Adrenal gland (tissue), 5 donors: ENCODE measurements around the gene CDK8.

Experiments
- POLR2A ChIP-seq, 2 donors: fragments of 450-650 bp; IDR thresholded peaks; one replicate each; pipeline ENCODE4 v1.6.1; 2017; ENCODE audit warnings: antibody characterized with exemption in 2 of 2, mild to moderate bottlenecking in 2 of 2, moderate library complexity in 1 of 2
- TF ChIP-seq, protein P1 (sequence below), 6 experiments: fragments of 450-650 bp in 4 of 6; fragments of 200-600 bp in 2 of 6; sonication (generic) in 1 of 6; IDR thresholded peaks; 1 replicate in 5 of 6; 2 replicates in 1 of 6; pipeline versions ENCODE4 v1.5.1 to v1.8.0; 2016 to 2021; ENCODE audit warnings: antibody characterized with exemption in 6 of 6, mild to moderate bottlenecking in 2 of 6, moderate library complexity in 1 of 6
- donor health status: DM: no; HTN: no; CAD: no.

DNA sequence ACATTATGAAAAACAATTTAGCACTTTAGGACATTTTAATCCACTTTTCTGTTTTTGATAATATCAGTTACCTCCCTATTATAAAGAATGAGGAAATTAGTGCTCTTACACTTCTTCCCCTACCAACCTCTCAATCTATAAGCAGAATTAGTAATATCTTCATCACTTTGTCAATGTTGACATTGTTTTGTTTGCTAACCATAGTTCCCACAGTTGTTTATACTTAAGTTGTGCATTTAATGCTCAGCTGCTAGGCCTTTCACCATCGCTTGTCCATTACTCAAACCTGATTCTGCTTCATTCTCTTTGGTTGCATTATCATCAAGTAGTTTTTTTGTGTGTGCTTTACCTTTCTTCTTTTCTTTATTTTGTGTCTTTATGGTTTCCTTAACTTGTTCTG is 132.1 kb downstream of the CDK8 start:
- TF ChIP-seq, protein P1, sequence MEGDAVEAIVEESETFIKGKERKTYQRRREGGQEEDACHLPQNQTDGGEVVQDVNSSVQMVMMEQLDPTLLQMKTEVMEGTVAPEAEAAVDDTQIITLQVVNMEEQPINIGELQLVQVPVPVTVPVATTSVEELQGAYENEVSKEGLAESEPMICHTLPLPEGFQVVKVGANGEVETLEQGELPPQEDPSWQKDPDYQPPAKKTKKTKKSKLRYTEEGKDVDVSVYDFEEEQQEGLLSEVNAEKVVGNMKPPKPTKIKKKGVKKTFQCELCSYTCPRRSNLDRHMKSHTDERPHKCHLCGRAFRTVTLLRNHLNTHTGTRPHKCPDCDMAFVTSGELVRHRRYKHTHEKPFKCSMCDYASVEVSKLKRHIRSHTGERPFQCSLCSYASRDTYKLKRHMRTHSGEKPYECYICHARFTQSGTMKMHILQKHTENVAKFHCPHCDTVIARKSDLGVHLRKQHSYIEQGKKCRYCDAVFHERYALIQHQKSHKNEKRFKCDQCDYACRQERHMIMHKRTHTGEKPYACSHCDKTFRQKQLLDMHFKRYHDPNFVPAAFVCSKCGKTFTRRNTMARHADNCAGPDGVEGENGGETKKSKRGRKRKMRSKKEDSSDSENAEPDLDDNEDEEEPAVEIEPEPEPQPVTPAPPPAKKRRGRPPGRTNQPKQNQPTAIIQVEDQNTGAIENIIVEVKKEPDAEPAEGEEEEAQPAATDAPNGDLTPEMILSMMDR (IDR thresholded peaks at IDR 0.05) = no peak
- no peak for TF ChIP-seq POLR2A (IDR thresholded peaks at IDR 0.05)
